ENCODE measurements around the gene DCXR.

The DCXR gene

GRCh38 chr17:82016061-82016874 is 21.2 kb downstream of the DCXR start:
- Histone ChIP-seq H3K9me3 (ENCODE audit: low read length) (no peaks in the 10 kb centered on the region), H3K36me3 (ENCODE audit: insufficient read depth, low read length) (no peaks in the 10 kb centered on the region), H3K27me3 (ENCODE audit: control insufficient read depth in 1 of 2, insufficient read depth in 2 of 2, low read length in 2 of 2) (no peaks in the 10 kb centered on the region), H3K4me3 (ENCODE audit: low read depth in 1 of 2, low read length in 2 of 2) (no peak overlapping the region), H3K4me1 (ENCODE audit: insufficient read depth, low read length) (peaks cover 10% of the 10 kb centered on the region), H3K27ac (ENCODE audit: low read depth, low read length) (no peak overlapping the region), H3K9ac (ENCODE audit: low read length) (no peak overlapping the region)

GRCh38 chr17:82015311-82015971 is 22.1 kb downstream of the DCXR start:
- no peaks in the 10 kb centered on the region for H3K36me3 ChIP-seq (ENCODE audit: insufficient read depth, low read length)
- no peaks in the 10 kb centered on the region for H3K9me3 ChIP-seq (ENCODE audit: low read length)
- H3K27ac ChIP-seq (ENCODE audit: low read depth, low read length): no peak overlapping the region
- peaks cover 6% of the 10 kb centered on the region for H3K4me1 ChIP-seq (ENCODE audit: insufficient read depth, low read length)
- H3K9ac ChIP-seq (ENCODE audit: low read length): no peak overlapping the region
- no peak overlapping the region for H3K4me3 ChIP-seq (ENCODE audit: low read depth in 1 of 2, low read length in 2 of 2)
- no peaks in the 10 kb centered on the region for H3K27me3 ChIP-seq (ENCODE audit: control insufficient read depth in 1 of 2, insufficient read depth in 2 of 2, low read length in 2 of 2)

- Histone ChIP-seq H3K9ac (ENCODE audit: low read length) (no peak overlapping the region), H3K27me3 (ENCODE audit: control insufficient read depth in 1 of 2, insufficient read depth in 2 of 2, low read length in 2 of 2) (no peaks in the 10 kb centered on the region), H3K4me1 (ENCODE audit: insufficient read depth, low read length) (peaks cover 6% of the 10 kb centered on the region), H3K9me3 (ENCODE audit: low read length) (no peaks in the 10 kb centered on the region), H3K36me3 (ENCODE audit: insufficient read depth, low read length) (no peaks in the 10 kb centered on the region), H3K4me3 (ENCODE audit: low read depth in 1 of 2, low read length in 2 of 2) (no peak overlapping the region), H3K27ac (ENCODE audit: low read depth, low read length) (no peak overlapping the region)
Measured at GRCh38 chr17:82014971-82015310, 22.6 kb downstream of the DCXR start.

GRCh38 chr17:82014432-82014831 is 23.1 kb downstream of the DCXR start:
- Histone ChIP-seq H3K4me3 (ENCODE audit: low read depth in 1 of 2, low read length in 2 of 2) (no peak overlapping the region), H3K36me3 (ENCODE audit: insufficient read depth, low read length) (no peaks in the 10 kb centered on the region), H3K4me1 (ENCODE audit: insufficient read depth, low read length) (peaks cover 6% of the 10 kb centered on the region), H3K27ac (ENCODE audit: low read depth, low read length) (no peak overlapping the region), H3K9ac (ENCODE audit: low read length) (no peak overlapping the region), H3K9me3 (ENCODE audit: low read length) (no peaks in the 10 kb centered on the region), H3K27me3 (ENCODE audit: control insufficient read depth in 1 of 2, insufficient read depth in 2 of 2, low read length in 2 of 2) (no peaks in the 10 kb centered on the region)

GRCh38 chr17:82013772-82014321 is 23.6 kb downstream of the DCXR start:
- H3K27me3 ChIP-seq (ENCODE audit: control insufficient read depth in 1 of 2, insufficient read depth in 2 of 2, low read length in 2 of 2): no peaks in the 10 kb centered on the region
- peaks cover 6% of the 10 kb centered on the region for H3K4me1 ChIP-seq (ENCODE audit: insufficient read depth, low read length)
- H3K9me3 ChIP-seq (ENCODE audit: low read length): no peaks in the 10 kb centered on the region
- H3K4me3 ChIP-seq (ENCODE audit: low read depth in 1 of 2, low read length in 2 of 2): no peak overlapping the region
- H3K36me3 ChIP-seq (ENCODE audit: insufficient read depth, low read length): no peaks in the 10 kb centered on the region
- H3K9ac ChIP-seq (ENCODE audit: low read length): no peak overlapping the region
- peak overlapping the region; percentile 75 for H3K27ac ChIP-seq (ENCODE audit: low read depth, low read length)

GRCh38 chr17:82013341-82013740 is 24.2 kb downstream of the DCXR start:
- H3K27me3 ChIP-seq (ENCODE audit: control insufficient read depth in 1 of 2, insufficient read depth in 2 of 2, low read length in 2 of 2): no peaks in the 10 kb centered on the region
- no peak overlapping the region for H3K9ac ChIP-seq (ENCODE audit: low read length)
- H3K4me3 ChIP-seq (ENCODE audit: low read depth in 1 of 2, low read length in 2 of 2): no peak overlapping the region
- H3K36me3 ChIP-seq (ENCODE audit: insufficient read depth, low read length): no peaks in the 10 kb centered on the region
- peaks cover 6% of the 10 kb centered on the region for H3K4me1 ChIP-seq (ENCODE audit: insufficient read depth, low read length)
- no peaks in the 10 kb centered on the region for H3K9me3 ChIP-seq (ENCODE audit: low read length)
- H3K27ac ChIP-seq (ENCODE audit: low read depth, low read length): peak overlapping the region; percentile 75

GRCh38 chr17:82012640-82013295 is 24.7 kb downstream of the DCXR start:
- no peaks in the 10 kb centered on the region for H3K27me3 ChIP-seq (ENCODE audit: control insufficient read depth in 1 of 2, insufficient read depth in 2 of 2, low read length in 2 of 2)
- peak overlapping the region; percentile 16 for H3K27ac ChIP-seq (ENCODE audit: low read depth, low read length)
- peaks cover 6% of the 10 kb centered on the region for H3K4me1 ChIP-seq (ENCODE audit: insufficient read depth, low read length)
- no peaks in the 10 kb centered on the region for H3K36me3 ChIP-seq (ENCODE audit: insufficient read depth, low read length)
- no peak overlapping the region for H3K9ac ChIP-seq (ENCODE audit: low read length)
- H3K4me3 ChIP-seq (ENCODE audit: low read depth in 1 of 2, low read length in 2 of 2): no peak overlapping the region
- no peaks in the 10 kb centered on the region for H3K9me3 ChIP-seq (ENCODE audit: low read length)

GRCh38 chr17:82012261-82012639 is 25.2 kb downstream of the DCXR start:
- Histone ChIP-seq H3K4me1 (ENCODE audit: insufficient read depth, low read length) (peaks cover 8% of the 10 kb centered on the region), H3K27ac (ENCODE audit: low read depth, low read length) (peak overlapping the region; percentile 16)

GRCh38 chr17:82011617-82012187 is 25.8 kb downstream of the DCXR start:
- Histone ChIP-seq H3K27me3 (ENCODE audit: control insufficient read depth in 1 of 2, insufficient read depth in 2 of 2, low read length in 2 of 2) (no peaks in the 10 kb centered on the region), H3K9ac (ENCODE audit: low read length) (no peak overlapping the region), H3K36me3 (ENCODE audit: insufficient read depth, low read length) (no peaks in the 10 kb centered on the region), H3K4me1 (ENCODE audit: insufficient read depth, low read length) (peaks cover 13% of the 10 kb centered on the region), H3K4me3 (ENCODE audit: low read depth in 1 of 2, low read length in 2 of 2) (no peak overlapping the region), H3K27ac (ENCODE audit: low read depth, low read length) (peak overlapping the region; percentile 16), H3K9me3 (ENCODE audit: low read length) (no peaks in the 10 kb centered on the region)

More at GRCh38 chr17:82012261-82012639, 25.2 kb downstream of the DCXR start:
- Histone ChIP-seq H3K27me3 (ENCODE audit: control insufficient read depth in 1 of 2, insufficient read depth in 2 of 2, low read length in 2 of 2) (no peaks in the 10 kb centered on the region), H3K9me3 (ENCODE audit: low read length) (no peaks in the 10 kb centered on the region), H3K4me3 (ENCODE audit: low read depth in 1 of 2, low read length in 2 of 2) (no peak overlapping the region), H3K9ac (ENCODE audit: low read length) (no peak overlapping the region), H3K36me3 (ENCODE audit: insufficient read depth, low read length) (no peaks in the 10 kb centered on the region)

- Histone ChIP-seq H3K9ac (ENCODE audit: low read length) (no peak overlapping the region), H3K27me3 (ENCODE audit: control insufficient read depth in 1 of 2, insufficient read depth in 2 of 2, low read length in 2 of 2) (no peaks in the 10 kb centered on the region), H3K36me3 (ENCODE audit: insufficient read depth, low read length) (no peaks in the 10 kb centered on the region), H3K27ac (ENCODE audit: low read depth, low read length) (no peak overlapping the region), H3K4me3 (ENCODE audit: low read depth in 1 of 2, low read length in 2 of 2) (no peak overlapping the region), H3K9me3 (ENCODE audit: low read length) (no peaks in the 10 kb centered on the region), H3K4me1 (ENCODE audit: insufficient read depth, low read length) (peaks cover 21% of the 10 kb centered on the region)
Measured at GRCh38 chr17:82010575-82011525, 26.6 kb downstream of the DCXR start.
